Endothelial cell of umbilical vein (primary cell): ENCODE measurements around the gene TPP2. TPM values are rescaled to one million over a fixed set of nuclear protein-coding genes. Genes with fewer than 3 reads are reported as not detected.

Source experiments
- BruUV-seq: library from RNA; stranded (reverse); fragments of 400-500 nt; replicated peaks from 2 replicates; lab custom pipeline; 2021; lab: Mats Ljungman, UMichigan
- CTCF ChIA-PET: fragments of 300-600, 350-600 bp; sonication (Branson Sonifier 250); formaldehyde crosslinking; loops from one replicate; lab custom pipeline; 2021; ENCODE audit warnings: antibody characterized with exemption, inconsistent platforms; lab: Charles Lee
- POLR2A ChIA-PET: fragments of 300-600, 350-600 bp; sonication (Branson Sonifier 250); formaldehyde crosslinking; loops from one replicate; lab custom pipeline; 2021; ENCODE audit warnings: antibody characterized with exemption, inconsistent platforms; lab: Charles Lee
- DNase-seq: peaks from one replicate; pipeline ENCODE4 v3.0.0-alpha.2; 2011; ENCODE audit warnings: low read depth, low spot score
- FAIRE-seq: peaks from 2 replicates; lab custom pipeline; 2011; peaks lifted over from hg19 to GRCh38; lab: Jason Lieb, UNC
- H2AFZ ChIP-seq: 2 replicates; pipeline ENCODE4 v1.6.0; 2012; ENCODE audit warnings: low read depth, low read length, control low read depth, inconsistent platforms
- H3K27ac ChIP-seq: 2 replicates; pipeline ENCODE4 v1.5.1; 2011; ENCODE audit warnings: low read depth, mild to moderate bottlenecking, control low read depth, low read length, moderate library complexity; ENCODE audit not compliant: insufficient read depth
- H3K27me3 ChIP-seq, 2 experiments: 2 replicates each; pipeline versions ENCODE4 v1.6.0 to v1.6.1; 2011; ENCODE audit warnings: low read length in 2 of 2, mixed read lengths in 1 of 2; ENCODE audit not compliant: control insufficient read depth in 2 of 2, insufficient read depth in 2 of 2
- H3K36me3 ChIP-seq, 2 experiments: 2 replicates in 1 of 2; 3 replicates in 1 of 2; pipeline ENCODE4 v1.5.1; 2011; ENCODE audit warnings: low read length in 2 of 2, mild to moderate bottlenecking in 1 of 2, moderate library complexity in 1 of 2; ENCODE audit not compliant: control insufficient read depth in 2 of 2, insufficient read depth in 2 of 2; ENCODE audit errors: extremely low read depth in 1 of 2
- H3K4me1 ChIP-seq: 3 replicates; pipeline ENCODE4 v1.5.1; 2011; ENCODE audit warnings: mild to moderate bottlenecking, low read length; ENCODE audit not compliant: control insufficient read depth, insufficient read depth; ENCODE audit errors: extremely low read depth
- H3K4me2 ChIP-seq: 2 replicates; pipeline ENCODE4 v1.6.1; 2011; ENCODE audit warnings: low read length, control low read depth, mixed read lengths; ENCODE audit not compliant: insufficient read depth
- H3K4me3 ChIP-seq, 3 experiments: fragments of 200-600 bp in 1 of 3; sonication (generic), shearing (Covaris generic) in 1 of 3; replicated peaks in 1 of 3; 2 replicates each; pipeline ENCODE4 v1.5.1; 2011 to 2016; ENCODE audit warnings: control low read depth in 3 of 3, low read length in 3 of 3, mild to moderate bottlenecking in 2 of 3, inconsistent platforms in 1 of 3, low read depth in 1 of 3, moderate library complexity in 1 of 3; ENCODE audit not compliant: insufficient read depth in 1 of 3
- H3K79me2 ChIP-seq: 2 replicates; pipeline ENCODE4 v1.6.0; 2012; ENCODE audit warnings: low read length, inconsistent platforms; ENCODE audit not compliant: control insufficient read depth, insufficient read depth
- H3K9ac ChIP-seq: replicated peaks from 2 replicates; pipeline ENCODE3; 2011; ENCODE audit warnings: low read length, control low read depth; ENCODE audit not compliant: insufficient read depth; ENCODE audit errors: extremely low read depth
- H3K9me1 ChIP-seq: replicated peaks from 3 replicates; pipeline ENCODE4 v1.6.0; 2011; ENCODE audit warnings: mild to moderate bottlenecking, low read length; ENCODE audit not compliant: control insufficient read depth, insufficient read depth; ENCODE audit errors: extremely low read depth
- H3K9me3 ChIP-seq: replicated peaks from 2 replicates; pipeline ENCODE4 v1.5.1; 2012; ENCODE audit warnings: low read length, inconsistent platforms; ENCODE audit not compliant: control insufficient read depth, insufficient read depth
- H4K20me1 ChIP-seq: replicated peaks from 2 replicates; pipeline ENCODE3; 2011; ENCODE audit warnings: mild to moderate bottlenecking, low read length; ENCODE audit not compliant: control insufficient read depth, insufficient read depth; ENCODE audit errors: extremely low read depth
- EZH2 ChIP-seq: IDR thresholded peaks from 2 replicates; pipeline ENCODE4 v1.6.1; 2012; ENCODE audit warnings: borderline replicate concordance, low read depth, mild to moderate bottlenecking, moderate library complexity, low read length, inconsistent platforms; ENCODE audit not compliant: severe bottlenecking
- GATA2 ChIP-seq: IDR thresholded peaks from 2 replicates; pipeline ENCODE4 v1.7.0; 2011; ENCODE audit warnings: low read depth, mild to moderate bottlenecking, moderate library complexity, mixed read lengths, low read length; ENCODE audit not compliant: insufficient read length, insufficient read depth
- JUN ChIP-seq: IDR thresholded peaks from 2 replicates; pipeline ENCODE4 v1.6.1; 2011; ENCODE audit warnings: borderline replicate concordance, low read depth; ENCODE audit not compliant: insufficient read length, insufficient read depth
- MAX ChIP-seq: IDR thresholded peaks from 2 replicates; pipeline ENCODE4 v1.6.1; 2011; ENCODE audit not compliant: insufficient read depth, insufficient read length
- MYC ChIP-seq: IDR thresholded peaks from one replicate; pipeline ENCODE4 v1.6.1; 2011; ENCODE audit warnings: mild to moderate bottlenecking, low read depth, low read length
- POLR2A ChIP-seq: IDR thresholded peaks from 2 replicates; pipeline ENCODE4 v1.6.1; 2012; ENCODE audit warnings: low read depth, mild to moderate bottlenecking, control low read depth, low read length
- POLR2AphosphoS5 ChIP-seq: IDR thresholded peaks from 2 replicates; pipeline ENCODE4 v1.6.1; 2012; ENCODE audit warnings: low read depth, mild to moderate bottlenecking, control low read depth, low read length, moderate library complexity; ENCODE audit not compliant: insufficient read depth
- dilution Hi-C: fragments of 300-500 bp; cut with MboI; formaldehyde crosslinking; loops from one replicate; pipeline ENCODE4 v1.15.0; 2019; ENCODE audit warnings: low sequenced_read_pairs; ENCODE audit not compliant: extremely low pct_ligation_motif_present
- intact Hi-C: fragments of 100-400 bp; cut with micrococcal nuclease; formaldehyde crosslinking; loops from one replicate; pipeline ENCODE4 v1.10.0; 2022
- polyA plus RNA-seq, 4 experiments: library from polyadenylated mRNA; depleted of rRNA in 3 of 4; stranded (reverse) in 3 of 4; unstranded in 1 of 4; fragments of >200 nt; gene quantifications; 2 replicates each; pipeline versions ENCODE4 v1.2.1 to v1.2.3, GENCODE V29; 2011 to 2012; ENCODE audit warnings: missing spikeins in 1 of 4
- total RNA-seq: library from RNA; stranded (reverse); gene quantifications from 2 replicates; pipeline ENCODE4 v1.2.3, GENCODE V29; 2021
- TF ChIP-seq, protein P1 (sequence below), 2 donors: IDR thresholded peaks; 1 replicate in 1 of 2; 2 replicates in 1 of 2; pipeline ENCODE4 v1.5.1; 2011; ENCODE audit warnings: low read length in 2 of 2, mild to moderate bottlenecking in 2 of 2, moderate library complexity in 2 of 2, control low read depth in 1 of 2, inconsistent platforms in 1 of 2, low read depth in 1 of 2; ENCODE audit not compliant: insufficient read depth in 1 of 2; ENCODE audit errors: extremely low read depth in 1 of 2

Gene TPP2
- total and polyA plus RNA-seq, 2 donors (not counting 3 experiments of a cell fraction or from before 2014, with no cell fraction given) = 11.5 to 46.7 TPM

DNA sequence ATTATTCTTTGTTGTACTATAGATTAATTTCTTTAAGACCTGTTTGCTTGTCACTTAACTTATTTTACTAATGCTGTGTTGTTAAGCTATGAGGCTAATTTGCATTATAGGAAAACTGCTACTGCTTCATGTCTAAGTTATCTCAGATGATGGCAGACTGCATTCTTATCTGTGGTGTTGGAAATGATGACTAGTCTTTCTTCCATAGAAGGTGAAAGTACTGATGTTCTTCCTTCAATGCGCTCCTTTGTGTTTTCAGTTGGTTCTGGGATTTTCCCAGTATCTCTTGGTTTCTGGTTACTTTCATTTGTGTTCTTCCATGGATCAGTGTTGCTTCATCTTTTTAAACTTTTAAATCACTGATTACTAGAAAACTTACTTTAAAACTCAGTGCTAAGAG is 46.9 kb downstream of the TPP2 start:
- Histone ChIP-seq H3K9me3 (no peaks in the 10 kb centered on the region), H3K79me2 (no peaks in the 10 kb centered on the region), H3K36me3 (peaks cover 10 to 32% of the 10 kb centered on the region in 2 experiments), H3K9me1 (no peaks in the 10 kb centered on the region), H3K4me1 (peaks cover 13% of the 10 kb centered on the region), H4K20me1 (no peaks in the 10 kb centered on the region), H2AFZ (no peak overlapping the region), H3K27me3 (no peaks in the 10 kb centered on the region), H3K27ac (no peak overlapping the region), H3K9ac (no peak overlapping the region), H3K4me3 (no peak overlapping the region), H3K4me2 (no peak overlapping the region)
- ChIA-PET POLR2A (no interaction called here), CTCF (interaction anchor here (1.1 kb wide), 1 partner anchor 81 kb away, joined by 6 read pairs; no protein-coding TSS in a partner anchor)
- intact Hi-C loops (no loop called here), dilution Hi-C loops (no loop called here)
- BruUV-seq = no TSS peak
- FAIRE-seq (no peak), DNase-seq (no peak)
- TF ChIP-seq GATA2 (no peak), JUN (no peak), MAX (no peak), EZH2 (no peak), POLR2AphosphoS5 (no peak), POLR2A (no peak), MYC (no peak)
- TF ChIP-seq, protein P1, sequence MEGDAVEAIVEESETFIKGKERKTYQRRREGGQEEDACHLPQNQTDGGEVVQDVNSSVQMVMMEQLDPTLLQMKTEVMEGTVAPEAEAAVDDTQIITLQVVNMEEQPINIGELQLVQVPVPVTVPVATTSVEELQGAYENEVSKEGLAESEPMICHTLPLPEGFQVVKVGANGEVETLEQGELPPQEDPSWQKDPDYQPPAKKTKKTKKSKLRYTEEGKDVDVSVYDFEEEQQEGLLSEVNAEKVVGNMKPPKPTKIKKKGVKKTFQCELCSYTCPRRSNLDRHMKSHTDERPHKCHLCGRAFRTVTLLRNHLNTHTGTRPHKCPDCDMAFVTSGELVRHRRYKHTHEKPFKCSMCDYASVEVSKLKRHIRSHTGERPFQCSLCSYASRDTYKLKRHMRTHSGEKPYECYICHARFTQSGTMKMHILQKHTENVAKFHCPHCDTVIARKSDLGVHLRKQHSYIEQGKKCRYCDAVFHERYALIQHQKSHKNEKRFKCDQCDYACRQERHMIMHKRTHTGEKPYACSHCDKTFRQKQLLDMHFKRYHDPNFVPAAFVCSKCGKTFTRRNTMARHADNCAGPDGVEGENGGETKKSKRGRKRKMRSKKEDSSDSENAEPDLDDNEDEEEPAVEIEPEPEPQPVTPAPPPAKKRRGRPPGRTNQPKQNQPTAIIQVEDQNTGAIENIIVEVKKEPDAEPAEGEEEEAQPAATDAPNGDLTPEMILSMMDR (IDR thresholded peaks at IDR 0.05; ENCODE audit: extremely low read depth in 1 of 2, insufficient read depth in 1 of 2, low read depth in 1 of 2, low read length in 2 of 2) = no peak
